Stomach (tissue), 4 donors: ENCODE data around the gene SYNPO.
A peak's percentile ranks its signal among the peaks of the same experiment; 100 is the strongest.

Experiments used
- CTCF ChIP-seq, 7 experiments: fragments of 450-650 bp in 4 of 7; fragments of 200-600 bp in 3 of 7; sonication (generic) in 3 of 7; IDR thresholded peaks; one replicate each; pipeline ENCODE4 v1.5.1; 2016 to 2019; ENCODE audit warnings: antibody characterized with exemption in 7 of 7, control low read depth in 2 of 7, mild to moderate bottlenecking in 1 of 7
- EP300 ChIP-seq: sonication (generic); formaldehyde crosslinking; IDR thresholded peaks from one replicate; pipeline ENCODE4 v1.6.1; 2017; ENCODE audit warnings: antibody characterized with exemption
- POLR2AphosphoS5 ChIP-seq, 3 donors: sonication (generic); formaldehyde crosslinking; IDR thresholded peaks; one replicate each; pipeline ENCODE4 v1.6.1; 2016; ENCODE audit warnings: antibody characterized with exemption in 3 of 3

GRCh38 chr5:150611026-150611425 is 29.4 kb upstream of the SYNPO start:
- TF ChIP-seq POLR2AphosphoS5 (IDR thresholded peaks at IDR 0.05) (peak in 1 of 3 donors; percentile 51), CTCF (IDR thresholded peaks at IDR 0.05) (no peak), EP300 (no peak)
